Erythroblast (primary cell): ENCODE data around the gene CMBL.
"Not testable (repeated sequence)": the region's sequence is repeated elsewhere in the genome, so short reads cannot be mapped to it uniquely, and the experiment has no call there.

Experiments
- DNase-seq, 2 experiments: peaks; one replicate each; lab custom pipeline; 2025; lab: John Stamatoyannopoulos, UW
- GATA1 ChIP-seq: IDR thresholded peaks from 2 replicates; pipeline ENCODE4 v1.6.1; 2011; ENCODE audit warnings: low read depth, mild to moderate bottlenecking, control low read depth, low read length, moderate library complexity
- POLR2A ChIP-seq: IDR thresholded peaks from 2 replicates; pipeline ENCODE4 v1.6.1; 2011; ENCODE audit warnings: mild to moderate bottlenecking, low read length

CMBL gene

GRCh38 chr5:10257870-10258269 lies 49.8 kb downstream of the CMBL start:
- TF ChIP-seq GATA1 (no peak), POLR2A (no peak)

GRCh38 chr5:10254686-10255085 lies 53.0 kb downstream of the CMBL start:
- TF ChIP-seq POLR2A (no peak), GATA1 (no peak)
- DNase-seq: no peak

More at GRCh38 chr5:10257870-10258269, 49.8 kb downstream of the CMBL start:
- DNase-seq: peak; percentile 34 to 80

DNA sequence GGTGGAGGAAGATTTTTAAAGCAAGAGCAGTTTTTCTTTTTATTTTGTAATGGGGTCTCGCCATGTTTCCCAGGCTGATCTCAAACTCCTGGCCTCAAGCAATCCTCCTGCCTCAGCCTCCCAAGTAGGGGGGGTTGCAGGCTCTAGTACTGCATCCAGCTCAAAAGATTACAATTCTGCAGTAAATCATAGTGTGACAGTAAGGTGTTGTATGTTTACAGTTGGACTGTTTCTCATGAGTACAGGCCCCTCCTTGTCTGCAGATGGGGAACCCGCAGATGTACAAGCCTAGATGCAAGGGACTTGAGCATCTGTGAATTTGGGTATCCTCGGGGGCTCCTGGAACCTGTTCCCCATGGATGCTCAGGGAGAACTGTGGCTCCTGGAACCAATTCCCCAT lies 54.3 kb downstream of the CMBL start:
- DNase-seq: no peak
- TF ChIP-seq POLR2A: no peak
- TF ChIP-seq GATA1: no peak

- peak; percentile 28 to 34 for DNase-seq
- TF ChIP-seq GATA1: no peak
Observed at GRCh38 chr5:10251405-10251804, 56.3 kb downstream of the CMBL start.

DNA sequence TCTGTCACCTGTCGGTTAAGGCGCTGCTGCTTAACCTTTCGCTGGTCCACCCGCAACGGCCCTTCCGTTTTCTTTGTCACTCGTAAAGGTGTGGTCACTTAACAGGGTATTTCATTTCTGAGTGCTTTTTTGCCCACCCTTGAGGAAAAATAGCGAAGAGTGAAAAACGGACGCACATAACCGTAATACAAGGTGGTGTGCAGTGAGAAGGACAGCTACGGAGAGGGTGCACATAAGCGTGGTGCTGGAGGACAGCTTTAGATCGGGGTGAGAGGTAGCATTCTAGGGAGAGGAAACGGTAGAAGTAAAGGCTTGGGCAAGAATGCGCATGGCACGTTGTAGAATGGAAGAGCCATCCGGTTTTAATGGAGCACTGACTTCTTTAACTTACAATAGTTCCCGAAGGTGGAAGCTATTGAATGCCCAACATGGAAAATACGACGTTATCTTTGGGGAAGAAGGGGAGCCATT lies 56.9 kb downstream of the CMBL start:
- no peak for TF ChIP-seq POLR2A
- TF ChIP-seq GATA1: no peak
- peak; percentile 62 to 68 for DNase-seq

GRCh38 chr5:10249948-10250805 lies 57.5 kb downstream of the CMBL start, which contains the start of gene CCT5:
TSS of gene CCT5 (plus strand) at chr5:10250280. CDS start at chr5:10250341, 61 bp downstream.
- peak; percentile 98 to 99 for DNase-seq
- TF ChIP-seq GATA1 (peak; percentile 36), POLR2A (peak; percentile 94)

- DNase-seq: peak; percentile 45 to 48
- TF ChIP-seq POLR2A: no peak
- TF ChIP-seq GATA1: no peak
Observed at GRCh38 chr5:10248378-10249260, 59.1 kb downstream of the CMBL start.

DNA sequence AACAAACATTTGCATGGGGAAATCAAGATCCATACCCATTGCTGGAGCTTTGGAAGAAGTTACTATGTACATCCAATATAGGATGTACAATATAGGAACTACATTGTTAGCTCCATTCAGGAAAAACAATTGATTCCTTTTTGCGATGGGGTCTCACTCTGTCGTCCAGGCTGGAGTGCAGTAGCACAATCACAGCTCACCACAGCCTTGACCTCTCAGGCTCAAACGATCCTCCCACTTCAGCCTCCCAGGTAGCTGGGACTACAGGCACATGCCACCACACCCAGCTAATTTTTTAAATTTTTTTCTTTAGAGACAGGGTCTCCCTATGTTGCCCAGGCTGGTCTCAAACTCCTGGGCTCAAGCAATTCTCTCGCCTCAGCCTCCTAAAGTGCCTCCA lies 60.5 kb downstream of the CMBL start:
- not testable (repeated sequence) for DNase-seq

GRCh38 chr5:10246761-10247160 lies 60.9 kb downstream of the CMBL start:
- no peak for DNase-seq
- TF ChIP-seq POLR2A (no peak), GATA1 (no peak)

DNA sequence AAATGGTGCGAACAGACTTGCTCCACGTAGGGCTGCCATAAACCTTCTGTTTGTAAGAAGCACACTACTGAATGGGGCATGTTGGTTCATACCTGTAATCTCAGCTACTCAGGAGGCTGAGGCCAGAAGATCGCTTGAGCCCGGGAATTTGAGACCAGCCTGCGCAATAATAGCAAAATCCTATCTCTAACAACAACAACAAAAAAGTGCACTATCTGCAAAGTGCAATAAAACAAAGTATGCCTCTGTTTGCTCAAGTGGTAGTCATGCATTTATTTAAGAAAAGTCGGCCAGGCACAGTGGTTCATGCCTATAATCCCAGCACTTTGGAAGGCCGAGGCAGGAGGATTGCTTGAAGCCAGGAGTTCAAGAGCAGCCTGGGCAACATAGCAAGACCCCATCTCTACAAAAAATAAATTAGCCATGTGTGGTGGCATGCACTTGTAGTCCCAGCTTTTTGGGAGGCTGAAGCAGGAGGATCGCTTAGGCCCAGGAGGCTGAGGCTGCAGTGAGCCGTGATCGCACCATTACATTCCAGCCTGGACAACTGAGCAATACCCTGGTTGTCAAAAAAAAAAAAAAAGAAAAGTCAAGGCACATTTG lies 63.3 kb downstream of the CMBL start:
- TF ChIP-seq GATA1: no peak
- no peak for TF ChIP-seq POLR2A
- no peak for DNase-seq

DNA sequence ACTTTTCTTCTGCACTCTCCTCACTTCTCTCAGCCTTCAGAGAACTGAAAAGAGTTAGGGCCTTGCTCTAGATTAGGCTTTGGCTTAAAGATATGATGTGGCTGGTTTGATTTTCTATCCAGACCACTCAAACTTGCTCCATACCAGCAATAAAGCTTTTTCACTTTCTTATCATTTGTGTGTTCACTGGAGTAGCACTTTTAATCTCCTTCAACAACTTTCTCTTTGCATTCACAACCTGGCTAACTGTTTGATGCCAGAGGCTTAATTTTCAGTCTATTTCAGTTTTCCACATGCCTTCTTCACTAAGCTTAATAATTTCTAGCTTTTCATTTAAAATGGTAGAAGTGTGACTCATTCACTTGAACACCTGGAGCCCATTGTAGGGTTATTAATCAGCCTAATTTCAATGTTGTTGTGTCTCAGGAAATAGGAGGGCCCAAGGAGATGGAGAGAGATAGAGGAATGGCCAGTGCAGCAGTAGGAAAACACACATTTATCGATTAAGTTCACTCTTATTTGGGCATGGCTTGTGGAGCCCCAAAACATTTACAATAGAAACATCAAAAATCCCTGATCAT lies 64.0 kb downstream of the CMBL start:
- DNase-seq: no peak
- TF ChIP-seq GATA1 (no peak), POLR2A (no peak)

DNA sequence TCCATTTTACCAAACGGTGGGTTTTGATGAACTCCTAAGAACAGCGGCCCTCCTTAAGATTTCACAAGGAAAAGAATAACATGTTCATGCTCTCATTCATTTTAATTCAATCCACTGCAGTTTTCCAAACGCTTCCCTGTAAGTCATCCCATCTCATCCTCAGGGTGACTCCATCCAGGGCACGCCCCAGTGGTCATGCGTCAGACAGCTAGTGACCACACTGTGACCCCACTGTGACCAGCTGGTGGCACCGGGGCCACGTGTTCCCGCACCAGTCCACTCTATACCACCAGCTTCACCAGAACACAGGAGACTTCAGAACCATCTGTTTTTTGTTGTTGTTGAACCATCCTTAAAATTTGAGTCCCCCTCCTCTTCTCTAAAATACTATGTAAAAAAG lies 72.4 kb downstream of the CMBL start:
- no peak for DNase-seq
- TF ChIP-seq GATA1: no peak
- no peak for TF ChIP-seq POLR2A

GRCh38 chr5:10233505-10233904 lies 74.2 kb downstream of the CMBL start:
- no peak for TF ChIP-seq GATA1
- TF ChIP-seq POLR2A: no peak
- peak in 1 of 2 experiments; percentile 9 for DNase-seq

GRCh38 chr5:10233011-10233410 lies 74.7 kb downstream of the CMBL start:
- DNase-seq: no peak
- no peak for TF ChIP-seq POLR2A
- TF ChIP-seq GATA1: no peak

- no peak for DNase-seq
Observed at GRCh38 chr5:10232386-10232785, 75.3 kb downstream of the CMBL start.

More at GRCh38 chr5:10232386-10232785, 75.3 kb downstream of the CMBL start:
- TF ChIP-seq GATA1 (no peak), POLR2A (no peak)
